NT2/D1 (cell line): ENCODE results near the gene MICALL2.

Experiments used
- SUZ12 ChIP-seq: IDR thresholded peaks from 2 replicates; pipeline ENCODE4 v1.6.1; 2011; ENCODE audit not compliant: insufficient read length, insufficient read depth; ENCODE audit errors: extremely low read depth
- YY1 ChIP-seq: IDR thresholded peaks from 2 replicates; pipeline ENCODE4 v1.6.1; 2011; ENCODE audit not compliant: insufficient read length, insufficient read depth
- ZNF274 ChIP-seq: IDR thresholded peaks from 2 replicates; pipeline ENCODE4 v1.6.1; 2011; ENCODE audit warnings: mild to moderate bottlenecking, low read depth, low read length

- no peak for TF ChIP-seq YY1
- TF ChIP-seq ZNF274, result no peak
- TF ChIP-seq SUZ12, result no peak
Observed at GRCh38 chr7:1445341-1445740, 13.9 kb downstream of the MICALL2 start.
